CD4-positive, CD25-positive, alpha-beta regulatory T cell (primary cell): ENCODE measurements around the gene TSPAN9. TPM values are rescaled to one million over a fixed set of nuclear protein-coding genes. Genes with fewer than 3 reads are reported as not detected.

ENCODE experiments used
- ATAC-seq, 2 donors: fragments of 150-1000 bp; cut with Tn5 transposase; one replicate each; pipeline ENCODE4 v1.10.0; 2021; ENCODE audit warnings: low read depth in 2 of 2, moderate number of reproducible peaks in 2 of 2, moderate library complexity in 1 of 2
- DNase-seq, 3 donors: peaks; one replicate each; pipeline versions ENCODE4 v3.0.0 to v3.0.0-alpha.2; 2012 to 2022; ENCODE audit warnings: mixed read lengths in 1 of 3
- H3K27ac ChIP-seq: one replicate; pipeline ENCODE4 v1.7.0; 2013; ENCODE audit warnings: mild to moderate bottlenecking, low read length; ENCODE audit not compliant: insufficient read depth, poor library complexity, severe bottlenecking
- H3K27me3 ChIP-seq: one replicate; pipeline ENCODE4 v1.7.0; 2013; ENCODE audit warnings: low read length; ENCODE audit not compliant: control insufficient read depth, insufficient read depth
- H3K36me3 ChIP-seq: one replicate; pipeline ENCODE4 v1.7.0; 2013; ENCODE audit warnings: mild to moderate bottlenecking, low read length, moderate library complexity; ENCODE audit not compliant: control insufficient read depth, insufficient read depth
- H3K4me1 ChIP-seq: 2 replicates; pipeline ENCODE4 v1.7.0; 2013; ENCODE audit warnings: mild to moderate bottlenecking, low read length; ENCODE audit not compliant: insufficient read depth, control insufficient read depth, poor library complexity, severe bottlenecking
- H3K4me3 ChIP-seq: one replicate; pipeline ENCODE4 v1.7.0; 2013; ENCODE audit warnings: low read depth, mild to moderate bottlenecking, low read length, moderate library complexity
- H3K9me3 ChIP-seq, 2 experiments: 1 replicate in 1 of 2; 2 replicates in 1 of 2; pipeline ENCODE4 v1.7.0; 2013; ENCODE audit warnings: low read length in 2 of 2, mild to moderate bottlenecking in 1 of 2, moderate library complexity in 1 of 2; ENCODE audit not compliant: control insufficient read depth in 2 of 2
- H3K27ac Mint-ChIP-seq, 3 donors: one replicate each; pipeline ENCODE4 v1.8.0; 2020 to 2022; ENCODE audit warnings: mild to moderate bottlenecking in 3 of 3, mixed read lengths in 3 of 3, moderate library complexity in 2 of 3
- H3K27me3 Mint-ChIP-seq: one replicate; pipeline ENCODE4 v1.8.0; 2022; ENCODE audit warnings: mild to moderate bottlenecking, mixed read lengths
- H3K36me3 Mint-ChIP-seq: one replicate; pipeline ENCODE4 v1.8.0; 2020; ENCODE audit warnings: mixed read lengths
- H3K4me1 Mint-ChIP-seq, 4 donors: one replicate each; pipeline ENCODE4 v1.8.0; 2020 to 2022; ENCODE audit warnings: mixed read lengths in 4 of 4, mild to moderate bottlenecking in 1 of 4
- H3K4me3 Mint-ChIP-seq, 4 donors: one replicate each; pipeline ENCODE4 v1.8.0; 2020 to 2022; ENCODE audit warnings: mild to moderate bottlenecking in 4 of 4, mixed read lengths in 4 of 4, moderate library complexity in 3 of 4
- H3K9me3 Mint-ChIP-seq, 7 donors: one replicate each; pipeline ENCODE4 v1.8.0; 2020 to 2022; ENCODE audit warnings: mixed read lengths in 7 of 7, mild to moderate bottlenecking in 3 of 7, moderate library complexity in 2 of 7
- polyA plus RNA-seq, 4 donors: library from polyadenylated mRNA; unstranded; fragments of 300-500 nt; fragmentation: Illumina TruSeq; gene quantifications; one replicate each; pipeline ENCODE4 v1.2.3, GENCODE V29; 2021
- total RNA-seq: library from RNA; stranded (reverse); gene quantifications from one replicate; pipeline ENCODE4 v1.2.3, GENCODE V29; 2022

Gene TSPAN9
- total and polyA plus RNA-seq, 5 donors from 2014 or later = 0.09 to 1.2 (median 0.30) TPM; not detected in 1

- no peaks in the 10 kb centered on the region for H3K9me3 Mint-ChIP-seq
- no peak overlapping the region for H3K27ac ChIP-seq
- no peak for ATAC-seq
- H3K27ac Mint-ChIP-seq = no peak overlapping the region
- no peaks in the 10 kb centered on the region for H3K27me3 Mint-ChIP-seq
- no peaks in the 10 kb centered on the region for H3K27me3 ChIP-seq
- DNase-seq = no peak
- no peak overlapping the region for H3K4me3 Mint-ChIP-seq
- no peaks in the 10 kb centered on the region for H3K36me3 ChIP-seq
- H3K4me1 Mint-ChIP-seq = no peaks in the 10 kb centered on the region
- H3K9me3 ChIP-seq = no peaks in the 10 kb centered on the region
- H3K36me3 Mint-ChIP-seq = no peaks in the 10 kb centered on the region
- H3K4me1 ChIP-seq = no peaks in the 10 kb centered on the region
- no peak overlapping the region for H3K4me3 ChIP-seq
Observed at GRCh38 chr12:3089588-3089987, 12.4 kb downstream of the TSPAN9 start.

GRCh38 chr12:3090240-3091037 lies 13.3 kb downstream of the TSPAN9 start:
- no peak overlapping the region for H3K27ac Mint-ChIP-seq
- no peaks in the 10 kb centered on the region for H3K4me1 Mint-ChIP-seq
- ATAC-seq = no peak
- no peak overlapping the region for H3K4me3 Mint-ChIP-seq
- Histone ChIP-seq H3K9me3 (no peaks in the 10 kb centered on the region), H3K27ac (no peak overlapping the region), H3K4me3 (no peak overlapping the region), H3K27me3 (no peaks in the 10 kb centered on the region), H3K36me3 (no peaks in the 10 kb centered on the region), H3K4me1 (no peaks in the 10 kb centered on the region)
- H3K36me3 Mint-ChIP-seq = no peaks in the 10 kb centered on the region
- no peaks in the 10 kb centered on the region for H3K9me3 Mint-ChIP-seq
- no peaks in the 10 kb centered on the region for H3K27me3 Mint-ChIP-seq
- no peak for DNase-seq

GRCh38 chr12:3091038-3091319 lies 13.8 kb downstream of the TSPAN9 start:
- no peak overlapping the region for H3K27ac ChIP-seq

GRCh38 chr12:3091382-3092241 lies 14.4 kb downstream of the TSPAN9 start:
- no peak for ATAC-seq
- Histone ChIP-seq H3K4me1 (no peaks in the 10 kb centered on the region), H3K36me3 (no peaks in the 10 kb centered on the region), H3K27me3 (no peaks in the 10 kb centered on the region), H3K9me3 (no peaks in the 10 kb centered on the region), H3K4me3 (no peak overlapping the region), H3K27ac (no peak overlapping the region)
- Mint-ChIP-seq H3K4me1 (peaks cover 0 to 2% (median 0%) of the 10 kb centered on the region in 4 donors), H3K36me3 (no peaks in the 10 kb centered on the region), H3K9me3 (peaks cover 0 to 4% (median 1%) of the 10 kb centered on the region in 7 donors), H3K27me3 (no peaks in the 10 kb centered on the region), H3K4me3 (no peak overlapping the region), H3K27ac (no peak overlapping the region)
- no peak for DNase-seq

More at GRCh38 chr12:3091038-3091319, 13.8 kb downstream of the TSPAN9 start:
- Mint-ChIP-seq H3K9me3 (no peaks in the 10 kb centered on the region), H3K27ac (no peak overlapping the region), H3K27me3 (no peaks in the 10 kb centered on the region), H3K4me3 (no peak overlapping the region), H3K4me1 (no peaks in the 10 kb centered on the region), H3K36me3 (no peaks in the 10 kb centered on the region)
- no peak for ATAC-seq
- DNase-seq = no peak
- no peaks in the 10 kb centered on the region for H3K9me3 ChIP-seq
- H3K4me1 ChIP-seq = no peaks in the 10 kb centered on the region
- no peaks in the 10 kb centered on the region for H3K36me3 ChIP-seq
- no peaks in the 10 kb centered on the region for H3K27me3 ChIP-seq
- no peak overlapping the region for H3K4me3 ChIP-seq

- H3K27me3 ChIP-seq = no peaks in the 10 kb centered on the region
- ATAC-seq (no peak), DNase-seq (no peak)
- H3K4me3 Mint-ChIP-seq = no peak overlapping the region
- no peak overlapping the region for H3K27ac ChIP-seq
- no peak overlapping the region for H3K27ac Mint-ChIP-seq
- H3K36me3 ChIP-seq = no peaks in the 10 kb centered on the region
- H3K9me3 Mint-ChIP-seq = peaks cover 0 to 4% (median 1%) of the 10 kb centered on the region in 7 donors
- H3K4me3 ChIP-seq = no peak overlapping the region
- no peaks in the 10 kb centered on the region for H3K4me1 ChIP-seq
- no peaks in the 10 kb centered on the region for H3K27me3 Mint-ChIP-seq
- no peaks in the 10 kb centered on the region for H3K36me3 Mint-ChIP-seq
- peaks cover 0 to 4% (median under 1%) of the 10 kb centered on the region in 4 donors for H3K4me1 Mint-ChIP-seq
- H3K9me3 ChIP-seq = no peaks in the 10 kb centered on the region
Observed at GRCh38 chr12:3092764-3093163, 15.6 kb downstream of the TSPAN9 start.

GRCh38 chr12:3097186-3097804 lies 20.1 kb downstream of the TSPAN9 start:
- DNase-seq = no peak
- no peak overlapping the region for H3K4me3 Mint-ChIP-seq

GRCh38 chr12:3097836-3098235 lies 20.7 kb downstream of the TSPAN9 start:
- no peak overlapping the region for H3K27ac Mint-ChIP-seq
- H3K4me3 Mint-ChIP-seq = no peak overlapping the region
- peaks cover 0 to 19% (median 1%) of the 10 kb centered on the region in 7 donors for H3K9me3 Mint-ChIP-seq

More at GRCh38 chr12:3097186-3097804, 20.1 kb downstream of the TSPAN9 start:
- Mint-ChIP-seq H3K36me3 (peaks cover 6% of the 10 kb centered on the region), H3K27ac (no peak overlapping the region), H3K9me3 (peaks cover 0 to 19% (median 1%) of the 10 kb centered on the region in 7 donors), H3K27me3 (no peaks in the 10 kb centered on the region), H3K4me1 (peaks cover 0 to 5% (median 2%) of the 10 kb centered on the region in 4 donors)
- Histone ChIP-seq H3K36me3 (no peaks in the 10 kb centered on the region), H3K4me1 (no peaks in the 10 kb centered on the region), H3K4me3 (no peak overlapping the region), H3K27me3 (no peaks in the 10 kb centered on the region), H3K27ac (no peak overlapping the region), H3K9me3 (peaks cover 0 to 4% of the 10 kb centered on the region in 2 experiments)
- no peak for ATAC-seq

More at GRCh38 chr12:3097836-3098235, 20.7 kb downstream of the TSPAN9 start:
- ATAC-seq (no peak), DNase-seq (no peak)
- no peak overlapping the region for H3K27ac ChIP-seq
- no peaks in the 10 kb centered on the region for H3K27me3 ChIP-seq
- H3K4me1 ChIP-seq = no peaks in the 10 kb centered on the region
- peaks cover 6% of the 10 kb centered on the region for H3K36me3 Mint-ChIP-seq
- H3K4me3 ChIP-seq = no peak overlapping the region
- H3K9me3 ChIP-seq = peaks cover 0 to 4% of the 10 kb centered on the region in 2 experiments
- no peaks in the 10 kb centered on the region for H3K27me3 Mint-ChIP-seq
- H3K36me3 ChIP-seq = no peaks in the 10 kb centered on the region
- peaks cover 0 to 5% (median 2%) of the 10 kb centered on the region in 4 donors for H3K4me1 Mint-ChIP-seq
